GM18498 (cell line): Measurements from ENCODE around the gene SNAP23.

Experiments
- ATAC-seq: cut with Tn5 transposase; IDR thresholded peaks from one replicate; pipeline ENCODE4 v1.9.1; 2021; ENCODE audit warnings: mild to moderate bottlenecking, moderate library complexity; ENCODE audit not compliant: unreplicated experiment

SNAP23 gene

DNA sequence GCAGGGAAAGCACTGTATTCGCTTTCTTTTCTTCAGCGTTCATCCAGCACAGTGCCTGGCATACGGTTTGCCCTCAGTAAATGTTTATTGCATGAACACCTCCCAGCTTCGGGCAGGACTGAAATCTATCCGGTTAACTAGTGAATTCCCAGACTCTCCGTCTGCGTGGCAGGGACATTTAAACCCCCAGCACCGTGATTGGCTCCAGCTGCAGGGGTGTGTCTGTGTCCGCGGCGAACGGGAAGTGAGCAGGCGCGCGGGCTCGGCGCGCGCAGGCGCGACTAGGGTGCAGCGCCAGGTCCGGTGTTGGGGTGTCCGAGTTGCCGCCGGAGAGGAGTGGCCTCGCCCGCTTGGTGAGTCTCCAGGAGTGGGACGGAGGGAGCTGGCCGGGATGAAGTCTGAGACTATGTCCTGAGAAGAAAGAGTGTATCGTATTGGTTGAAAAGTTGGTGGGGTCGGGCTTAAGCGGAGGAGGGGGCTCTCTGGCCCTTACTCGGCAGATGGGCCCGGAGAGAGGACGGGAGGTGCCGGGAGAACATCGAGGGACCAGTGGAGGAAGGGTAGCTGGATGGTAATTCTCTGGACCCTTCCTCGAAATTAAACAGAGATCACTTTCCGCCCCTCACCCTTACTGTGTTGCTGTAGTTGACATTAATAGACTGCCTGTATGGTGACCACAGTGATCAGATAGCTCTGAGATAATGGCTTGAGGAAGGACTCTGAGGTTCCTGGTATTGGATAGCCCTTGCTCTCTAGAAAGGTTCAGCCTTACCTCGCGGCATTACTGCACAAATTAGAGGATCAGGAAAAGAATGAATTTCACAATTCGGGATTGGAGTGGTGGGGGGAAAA, at the start of gene SNAP23:
Gene SNAP23, plus strand, starts transcription at position 274 of the 852 bp plus-strand sequence. CDS start 16,213 bp downstream, outside the sequence.
- peak; percentile 81 for ATAC-seq

DNA sequence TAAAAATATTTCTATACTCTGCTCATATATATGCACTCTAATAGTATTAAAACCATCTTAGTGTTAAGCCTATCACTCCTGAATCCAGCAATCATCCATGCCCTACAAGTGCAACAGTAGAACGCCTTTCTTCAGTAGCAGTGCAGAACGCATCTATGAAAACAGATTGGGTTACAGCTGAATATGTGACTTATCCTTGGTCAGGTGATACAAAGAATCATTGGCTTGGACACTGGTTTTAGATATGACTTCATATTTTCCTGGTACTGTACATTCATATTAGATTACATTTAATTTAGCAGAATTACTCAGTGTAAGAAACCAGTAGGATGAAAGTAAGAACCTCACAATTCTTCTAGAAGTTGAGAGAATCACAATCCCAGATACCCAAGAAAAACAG, 47.8 kb upstream of the SNAP23 start:
- ATAC-seq: no peak

DNA sequence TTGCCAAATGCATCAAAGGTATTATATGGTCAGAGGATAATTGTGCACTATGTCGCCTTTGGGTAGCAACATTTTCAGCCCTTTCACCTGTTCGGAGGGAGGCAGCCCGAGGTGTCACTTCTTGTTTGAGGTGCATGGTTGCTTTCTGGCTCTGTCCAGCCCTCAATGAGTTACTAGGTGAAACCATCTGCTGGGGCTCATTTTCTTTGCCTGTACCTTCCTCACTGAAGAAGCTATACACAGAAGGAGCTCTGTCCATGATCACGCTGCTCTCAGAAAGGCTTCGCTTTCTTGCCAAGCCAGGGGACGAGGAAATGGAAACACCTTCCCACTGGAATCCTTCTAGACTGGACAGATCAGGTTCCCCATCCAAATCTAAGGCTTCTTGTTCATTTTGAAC, 47.2 kb upstream of the SNAP23 start:
- no peak for ATAC-seq

DNA sequence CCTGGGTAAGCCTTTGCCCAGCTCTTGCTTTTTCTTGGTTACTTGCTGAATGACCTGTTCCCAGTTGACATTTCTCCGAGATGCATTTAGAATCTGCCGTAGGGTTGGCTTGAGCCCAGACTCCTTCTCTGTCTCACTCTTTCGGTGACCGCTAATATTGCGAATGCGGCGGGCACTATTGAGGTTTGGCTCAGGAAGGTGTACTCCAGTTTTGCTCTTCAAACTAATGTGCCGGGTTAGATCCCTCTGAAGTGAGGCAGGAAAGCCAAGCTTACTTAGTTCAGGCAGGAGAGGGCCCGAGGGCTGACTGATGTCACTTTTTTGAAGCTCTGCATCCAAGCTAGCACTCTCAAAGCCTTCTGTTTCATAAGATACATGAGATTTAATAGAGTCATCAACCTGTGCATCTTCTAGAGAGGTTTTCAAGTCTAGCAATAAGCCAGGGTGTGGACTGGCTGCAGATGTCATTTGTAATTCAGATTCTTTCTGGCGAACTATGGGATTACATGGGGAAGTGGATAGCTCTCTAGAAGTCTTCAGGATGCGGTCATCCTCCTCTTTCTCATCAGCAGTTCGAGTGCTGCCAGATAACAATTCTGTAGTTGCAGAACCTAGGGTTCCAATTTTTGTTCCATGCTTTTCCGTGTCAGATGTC, 45.5 kb upstream of the SNAP23 start:
- no peak for ATAC-seq

DNA sequence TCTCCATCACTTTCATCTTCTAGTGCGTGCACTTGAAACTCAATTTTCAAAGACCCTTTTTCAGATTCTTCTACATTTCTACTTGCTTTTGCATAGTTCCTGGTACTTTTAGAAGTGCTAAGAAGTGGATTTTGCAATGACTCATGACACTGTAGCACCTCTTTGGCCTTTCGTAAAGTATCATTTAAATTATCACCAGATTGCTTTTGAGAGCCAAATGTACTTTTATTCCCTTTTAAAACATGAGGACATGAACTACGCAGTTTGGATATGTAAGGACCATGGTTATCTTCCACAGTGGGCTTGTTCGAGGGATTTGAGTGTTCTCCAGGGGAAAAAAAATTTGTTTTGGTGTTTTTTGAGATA, 45.0 kb upstream of the SNAP23 start:
- ATAC-seq: no peak

DNA sequence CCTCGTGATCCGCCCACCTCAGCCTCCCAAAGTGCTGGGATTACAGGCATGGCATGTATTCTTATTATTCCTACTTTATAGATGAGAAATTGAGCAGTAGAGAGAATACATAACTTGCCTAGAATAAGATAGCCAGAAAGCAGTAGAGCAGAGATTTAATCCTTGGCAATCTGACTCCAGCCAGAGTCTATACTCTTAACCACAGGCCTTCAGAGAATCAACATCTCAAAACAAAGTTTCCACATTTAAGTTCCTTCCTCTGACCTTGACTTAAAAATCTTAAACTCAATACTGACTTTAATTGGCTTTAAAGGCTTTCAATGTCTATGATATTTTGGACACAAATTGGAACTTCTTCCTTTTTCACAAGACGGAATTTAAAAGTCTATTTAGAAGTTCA, 41.6 kb upstream of the SNAP23 start:
- no peak for ATAC-seq

DNA sequence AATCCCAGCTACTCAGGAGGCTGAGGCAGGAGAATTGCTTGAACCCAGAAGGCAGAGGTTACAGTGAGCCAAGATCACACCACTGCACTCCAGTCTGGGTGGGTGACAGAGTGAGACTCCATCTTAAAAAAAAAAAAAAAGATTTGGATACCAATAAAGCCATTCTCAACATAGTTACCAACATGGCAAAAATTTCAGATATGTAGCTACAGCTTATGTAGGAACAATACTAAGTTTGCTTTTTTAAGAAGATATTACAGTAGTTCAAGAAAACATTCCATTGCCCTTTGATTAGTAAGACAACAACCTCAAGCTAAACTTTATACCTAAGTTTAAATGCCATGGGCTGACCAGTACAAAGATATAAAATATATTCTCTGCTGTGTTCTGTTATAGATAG, 38.9 kb upstream of the SNAP23 start:
- no peak for ATAC-seq

DNA sequence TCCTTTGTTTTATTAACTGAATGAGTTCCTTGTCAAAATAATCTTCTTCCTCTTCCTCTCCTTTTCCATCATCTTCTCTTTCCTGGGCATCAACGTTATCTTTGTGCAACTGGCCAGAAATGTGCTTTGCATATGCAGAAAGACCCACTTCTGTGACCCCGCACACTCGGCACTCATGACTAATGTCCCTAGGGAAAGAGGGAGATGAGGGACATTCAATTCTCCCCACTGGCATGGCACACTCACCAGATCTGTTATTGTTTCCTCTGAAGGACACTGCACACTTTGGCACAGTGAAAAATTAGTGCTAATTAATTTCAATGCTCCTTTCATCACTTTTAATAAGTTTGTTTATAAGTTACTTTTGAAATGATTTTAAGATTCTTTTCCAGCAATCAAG, 38.5 kb upstream of the SNAP23 start:
- ATAC-seq: no peak

DNA sequence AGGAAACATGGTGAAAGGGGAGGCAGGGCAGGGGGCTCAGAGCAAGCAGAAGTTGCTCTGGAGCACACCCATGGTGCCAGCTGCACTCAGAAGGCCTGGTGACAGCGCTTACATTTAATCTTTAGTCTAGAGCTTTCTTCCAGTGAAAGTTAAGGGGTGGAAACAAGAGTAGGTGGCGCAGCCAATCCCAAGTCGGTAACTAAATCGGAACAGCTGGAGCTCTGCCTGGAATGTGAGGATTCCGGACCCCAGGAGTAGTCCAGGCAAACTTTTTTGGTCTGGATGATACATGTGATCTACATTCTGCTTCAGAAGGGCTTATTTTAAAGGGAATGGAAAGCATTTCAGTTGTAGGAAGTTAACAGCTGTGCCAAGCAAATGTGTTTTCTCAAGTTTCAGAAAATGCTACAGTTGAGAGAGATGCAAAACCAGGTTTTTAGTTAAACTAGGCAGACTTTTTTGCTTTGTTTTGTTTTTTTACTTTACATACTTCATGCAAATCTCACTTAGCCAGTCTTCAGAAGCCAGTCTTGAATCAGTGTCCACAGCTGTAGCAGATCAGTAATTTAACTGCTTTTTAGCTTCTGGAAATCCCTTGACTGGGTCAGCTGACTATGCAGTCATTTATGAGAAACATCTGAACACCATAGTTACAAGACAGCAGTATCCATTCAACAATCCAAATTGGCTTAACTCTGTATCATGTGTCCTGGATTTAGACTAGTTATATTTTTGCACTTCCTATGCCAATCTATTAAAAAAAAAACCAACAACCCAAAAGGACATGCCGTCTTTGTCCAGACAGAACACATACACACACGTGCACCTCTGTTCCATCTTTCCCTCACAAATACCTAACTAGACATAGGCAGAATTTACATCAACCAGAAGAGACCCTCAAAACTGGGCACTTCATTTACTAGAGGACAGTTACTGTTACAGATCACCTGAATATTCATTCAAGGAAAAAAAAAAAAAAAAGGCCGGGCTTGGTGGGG, 37.7 kb upstream of the SNAP23 start:
- no peak for ATAC-seq

DNA sequence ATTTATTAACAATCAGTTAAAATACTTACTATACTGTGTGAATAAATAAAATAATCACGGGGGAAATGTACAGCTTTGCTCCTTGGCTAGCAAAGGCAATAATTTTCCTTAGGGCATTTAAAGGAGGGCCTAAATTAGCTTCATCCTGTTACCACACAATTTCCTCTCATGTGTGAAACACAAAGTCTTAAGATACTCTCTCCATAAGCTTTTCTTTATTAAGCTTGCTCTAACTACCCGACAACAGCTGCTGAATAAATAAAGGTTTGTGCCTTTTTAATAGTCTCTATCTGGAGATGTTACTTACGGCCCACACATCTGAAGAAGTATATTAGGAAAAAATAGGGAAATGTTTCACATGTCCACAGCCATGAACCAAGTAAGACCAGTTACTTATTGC, 34.2 kb upstream of the SNAP23 start:
- ATAC-seq: no peak

DNA sequence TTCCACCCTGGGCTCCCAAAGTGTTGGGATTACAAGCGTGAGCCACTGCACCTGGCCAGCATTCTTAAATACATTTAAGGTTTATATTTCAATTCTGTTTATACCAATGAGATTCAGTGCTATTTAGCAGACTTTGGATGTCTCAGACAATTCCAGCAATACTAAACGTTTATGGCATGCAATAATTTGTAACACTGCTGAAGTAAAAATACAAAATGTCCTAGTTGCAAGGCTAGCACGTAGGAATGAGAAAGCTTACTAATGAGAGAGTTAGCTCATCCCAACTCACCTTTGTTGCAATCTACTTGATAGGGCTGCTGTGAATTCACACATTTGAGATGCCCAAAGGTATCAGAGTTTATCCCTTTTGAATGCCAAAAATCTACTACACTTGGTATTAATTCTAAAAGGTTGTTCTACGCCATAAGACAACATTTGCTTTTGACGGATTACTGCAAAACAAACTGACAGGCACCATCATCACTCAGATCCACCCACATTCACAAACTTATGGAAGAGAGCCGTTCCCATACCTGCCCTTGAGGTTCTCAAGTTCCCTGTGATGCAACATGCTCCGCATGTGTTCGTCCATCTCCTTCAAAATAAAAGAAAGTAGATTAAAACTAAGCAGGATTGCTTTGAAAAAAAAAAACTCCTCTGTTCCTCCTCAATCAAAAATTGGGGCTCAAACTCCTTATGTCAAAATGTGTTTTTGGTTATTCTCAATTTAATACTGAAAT, 29.7 kb upstream of the SNAP23 start:
- ATAC-seq: no peak

DNA sequence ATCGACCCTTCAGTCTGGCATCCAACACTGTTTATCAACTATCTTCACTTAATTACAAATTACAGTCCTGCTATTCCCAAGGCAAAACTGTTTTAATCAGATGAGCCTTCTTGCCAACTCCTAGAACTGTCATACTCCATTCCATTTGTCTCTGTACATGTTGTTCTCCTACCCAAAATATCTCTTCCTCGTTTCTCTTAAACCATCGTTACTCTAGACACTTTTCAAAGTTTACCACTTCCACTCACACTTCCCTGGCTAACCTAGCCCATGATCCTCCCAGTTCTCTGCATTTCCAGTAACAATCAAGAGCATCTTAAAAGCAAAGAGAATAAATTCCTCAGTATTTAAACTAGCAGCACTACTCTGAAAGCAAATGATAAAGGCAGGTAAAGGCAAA, 24.4 kb upstream of the SNAP23 start:
- no peak for ATAC-seq

DNA sequence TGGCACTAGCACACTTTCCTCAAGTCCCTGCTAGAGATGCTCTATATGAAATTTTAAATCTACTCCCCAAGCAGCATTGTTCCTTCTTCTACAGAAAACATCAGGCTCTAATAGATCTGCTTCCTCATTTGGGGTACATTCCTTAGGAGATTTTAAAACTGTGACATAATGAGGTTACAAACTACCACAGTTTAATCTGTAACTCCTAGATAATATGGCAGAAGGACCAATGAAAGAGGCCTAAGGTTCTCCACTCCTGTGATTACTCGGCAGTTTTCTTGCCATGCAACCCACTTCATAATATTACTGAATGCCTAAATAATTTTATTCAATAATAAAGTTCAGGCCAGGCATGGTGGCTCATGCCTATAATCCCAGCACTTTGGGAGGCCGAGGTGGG, 20.6 kb upstream of the SNAP23 start:
- ATAC-seq: no peak

DNA sequence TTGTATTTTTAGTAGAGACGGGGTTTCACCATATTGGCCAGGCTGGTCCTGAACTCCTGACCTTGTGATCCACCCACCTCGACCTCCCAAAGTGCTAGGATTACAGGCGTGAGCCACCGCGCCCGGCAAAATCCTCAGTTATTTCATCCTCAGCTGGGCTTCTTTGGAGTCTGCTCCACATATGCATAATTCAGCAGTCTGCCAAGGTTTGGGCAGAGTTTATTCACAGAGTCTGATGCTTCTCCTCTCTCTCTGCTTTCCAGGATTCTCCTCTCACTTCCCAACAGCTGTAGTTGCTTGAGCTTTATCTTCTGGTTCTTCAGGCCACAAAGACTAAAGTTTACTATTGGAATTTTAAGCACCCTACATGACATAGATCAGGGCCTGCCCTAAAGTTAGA, 12.7 kb upstream of the SNAP23 start:
- ATAC-seq: no peak

DNA sequence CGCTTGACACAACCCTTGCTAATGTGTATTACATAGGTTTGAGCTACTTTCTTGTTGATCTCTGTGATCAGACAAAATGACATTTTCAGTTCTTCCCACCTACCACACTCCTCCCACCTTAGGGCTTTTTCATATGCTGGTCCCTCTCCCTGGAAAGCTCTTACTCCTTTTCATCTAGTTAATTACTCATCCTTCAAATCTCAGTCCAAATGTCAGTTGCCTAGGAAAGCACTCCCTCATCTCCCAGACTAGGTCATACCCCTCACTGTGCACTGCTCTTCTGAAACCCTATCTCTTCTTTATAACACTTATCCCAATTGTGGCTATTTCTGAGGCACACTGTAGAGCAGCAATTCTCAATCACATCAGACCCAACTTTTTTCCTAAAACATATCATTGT, 11.8 kb upstream of the SNAP23 start:
- ATAC-seq: no peak

DNA sequence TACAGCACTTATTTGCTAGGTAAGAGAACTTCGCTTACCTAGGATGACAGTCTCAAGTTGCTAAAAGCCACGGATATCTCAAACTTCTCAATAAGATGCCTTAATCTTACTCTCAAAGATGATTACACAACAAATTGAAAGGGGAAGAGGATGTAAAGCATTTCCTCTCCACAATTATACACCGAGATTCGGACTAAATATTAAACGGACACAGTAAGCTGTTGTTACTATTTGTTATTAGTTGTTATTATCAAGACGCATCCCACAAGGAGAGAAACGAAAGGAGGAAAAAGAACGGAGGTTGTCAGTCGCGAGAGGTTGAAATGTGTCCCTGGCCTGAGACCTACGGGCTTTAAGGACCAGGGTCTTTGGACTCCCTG, 5.2 kb upstream of the SNAP23 start:
- no peak for ATAC-seq

DNA sequence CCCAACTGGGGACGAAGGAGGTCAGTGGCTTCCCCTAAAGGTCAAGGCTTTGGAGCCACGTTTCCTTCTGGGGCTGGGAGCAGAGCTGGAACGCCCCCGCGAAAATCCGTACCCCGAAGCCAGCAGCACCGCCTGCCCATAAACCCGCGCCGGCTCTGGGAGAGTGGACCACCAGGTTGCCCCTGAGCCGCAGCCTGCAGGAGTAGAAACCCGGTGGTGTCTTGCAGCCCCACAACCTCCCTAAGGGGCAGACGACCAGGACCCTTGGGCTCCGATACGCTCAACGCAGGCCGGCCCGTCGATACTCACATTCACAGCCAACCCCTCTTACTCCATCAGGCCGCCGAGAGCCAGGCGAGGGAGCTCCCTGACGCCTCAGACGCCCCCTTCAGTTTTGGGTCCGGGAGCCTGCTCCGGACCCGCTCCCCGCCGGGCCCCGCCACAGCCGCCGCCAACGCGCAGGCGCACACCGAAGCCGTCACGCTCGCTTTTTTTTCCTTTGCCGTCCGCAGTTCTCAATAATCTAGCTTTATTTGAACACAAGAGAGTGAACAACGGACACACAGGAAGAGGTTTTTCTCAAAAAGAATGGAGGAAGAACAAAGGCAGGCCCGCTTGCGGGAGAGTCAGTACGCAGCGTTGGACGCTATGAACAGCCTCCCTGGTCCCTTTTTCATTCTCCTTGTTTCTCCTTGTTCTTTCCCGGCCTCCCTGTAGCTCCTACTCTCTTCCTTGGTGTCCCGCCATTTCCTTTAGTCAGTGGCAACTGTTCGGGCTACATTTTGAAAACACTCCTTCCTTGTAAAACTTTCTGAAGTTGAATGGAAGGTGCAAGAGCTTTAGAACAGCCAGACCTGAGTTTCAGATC, 4.5 kb upstream of the SNAP23 start, which contains the start of gene ZNF106:
Gene ZNF106, minus strand, starts transcription at position 471 of the 868 bp plus-strand sequence. CDS start 18,852 bp downstream, outside the sequence.
- ATAC-seq: peak; percentile 60

DNA sequence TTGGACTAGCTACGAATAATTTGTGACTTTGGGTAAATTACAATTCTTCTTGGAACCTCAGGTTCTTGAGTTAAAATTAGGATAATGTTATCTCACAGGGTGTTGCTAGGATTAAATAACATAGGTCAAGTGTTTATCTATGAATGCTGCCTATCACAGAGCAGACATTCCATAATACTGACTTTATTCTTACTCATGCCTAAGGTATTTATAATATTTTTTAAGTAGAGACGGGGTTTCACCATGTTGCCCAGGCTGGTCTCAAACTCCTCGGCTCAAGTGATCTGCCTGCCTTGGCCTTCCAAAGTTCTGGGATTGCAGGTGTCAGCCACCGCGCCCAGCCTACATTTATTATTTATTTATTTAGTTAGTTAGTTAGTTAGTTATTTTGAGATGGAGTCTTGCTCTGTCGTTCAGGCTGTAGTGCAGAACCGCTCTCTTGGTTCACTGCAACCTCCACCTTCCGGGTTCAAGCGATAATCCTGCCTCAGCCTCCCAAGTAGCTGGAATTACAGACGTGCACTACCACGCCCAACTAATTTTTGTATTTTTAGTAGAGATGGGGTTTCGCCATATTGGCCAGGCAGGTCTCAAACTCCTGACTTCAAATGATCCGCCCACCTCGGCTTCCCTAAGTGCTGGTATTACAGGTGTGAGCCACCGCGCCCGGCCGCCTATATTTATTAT, 3.8 kb upstream of the SNAP23 start:
- ATAC-seq: no peak

DNA sequence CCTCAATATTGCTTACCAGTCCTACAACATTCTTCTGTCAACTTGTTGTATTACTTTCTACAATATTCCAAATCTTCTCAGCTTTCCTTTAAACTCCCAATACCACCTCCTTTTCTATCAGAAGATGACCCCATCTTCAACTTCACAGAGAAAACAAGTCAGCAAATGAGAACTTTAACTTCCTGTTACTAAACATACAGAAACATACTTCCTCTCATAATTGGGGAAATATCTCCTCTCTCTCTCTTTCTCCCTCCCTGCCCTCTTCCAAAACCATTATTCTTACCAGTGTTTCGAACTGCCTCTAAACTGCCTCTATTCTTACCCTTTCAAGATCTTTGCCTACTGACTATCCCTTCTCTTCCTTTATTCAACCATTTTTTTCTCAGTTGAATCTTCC, 1.8 kb upstream of the SNAP23 start:
- ATAC-seq: no peak
